Measurements from ENCODE around the gene SLC39A10. TPM values are rescaled to one million over a fixed set of nuclear protein-coding genes. Genes with fewer than 3 reads are reported as not detected.

The SLC39A10 gene
- total and polyA plus RNA-seq, 2 donors (not counting 1 experiment from before 2014, with no cell fraction given), result 18.6 to 99.3 TPM

GRCh38 chr2:195648787-195649186 is 8.2 kb upstream of the SLC39A10 start:
- Histone ChIP-seq H3K4me1 (ENCODE audit: control insufficient read depth in 2 of 2, insufficient read depth in 2 of 2, low read length in 2 of 2) (peaks cover 59% of the 10 kb centered on the region in 2 donors), H3K27me3 (replicated peaks in 1 of 4; ENCODE audit: control extremely low read depth in 1 of 4, control insufficient read depth in 3 of 4, insufficient read depth in 4 of 4, low read length in 3 of 4) (no peaks in the 10 kb centered on the region), H3K9me3 (ENCODE audit: control extremely low read depth in 1 of 3, control insufficient read depth in 2 of 3, insufficient read depth in 1 of 3, low read length in 2 of 3) (no peaks in the 10 kb centered on the region), H3K9ac (ENCODE audit: low read length) (peak overlapping the region; percentile 59), H3K27ac (ENCODE audit: low read length in 2 of 2) (peak overlapping the region; percentile 93 to 95), H3K36me3 (replicated peaks in 1 of 2; ENCODE audit: control extremely low read depth in 1 of 2, control insufficient read depth in 1 of 2, extremely low read depth in 1 of 2, insufficient read depth in 2 of 2, low read length in 1 of 2) (no peaks in the 10 kb centered on the region), H4K20me1 (ENCODE audit: control insufficient read depth, insufficient read depth, low read length, poor library complexity, severe bottlenecking) (no peaks in the 10 kb centered on the region), H3K4me3 (ENCODE audit: control extremely low read depth in 1 of 5, extremely low read depth in 1 of 5, insufficient read depth in 1 of 5, low read depth in 2 of 5, low read length in 4 of 5) (peak overlapping the region in 1 of 5 experiments; percentile 48), H3K79me2 (ENCODE audit: control insufficient read depth, insufficient read depth, low read length) (peaks cover 15% of the 10 kb centered on the region), H3K4me2 (replicated peaks; ENCODE audit: low read depth, low read length, poor library complexity, severe bottlenecking) (peak overlapping the region; percentile 75), H2AFZ (ENCODE audit: insufficient read depth, low read depth, low read length, poor library complexity, severe bottlenecking) (peak overlapping the region; percentile 33)
- no peak for TF ChIP-seq CTCF (IDR thresholded peaks at IDR 0.05)
- no peak for TF ChIP-seq EZH2 (IDR thresholded peaks at IDR 0.05; ENCODE audit: borderline replicate concordance, insufficient read depth, low read depth, low read length, poor library complexity, severe bottlenecking)
- DNase-seq (no peak), ATAC-seq (ENCODE audit: low read depth) (no peak)
- no peaks in the 10 kb centered on the region for H3K27me3 Mint-ChIP-seq
- H3K4me1 Mint-ChIP-seq, result peaks cover 61% of the 10 kb centered on the region
- intact Hi-C loops (cut with micrococcal nuclease), result loop anchor here (1.0 kb wide), 1 partner anchor 86 kb away; no protein-coding TSS in a partner anchor
- WGBS (ENCODE audit: insufficient coverage), result 44% methylated on average over 1 of the region's 5 CpGs
- H3K27ac Mint-ChIP-seq, result peak overlapping the region; percentile 97
- POLR2A ChIA-PET, result interaction anchor here (2.9 kb wide), 1 partner anchor 10 kb away, joined by 6 read pairs; no protein-coding TSS in a partner anchor
- no peaks in the 10 kb centered on the region for H3K9me3 Mint-ChIP-seq (ENCODE audit: insufficient read depth)
- CTCF ChIA-PET, result interaction anchor here (4.1 kb wide), 1 partner anchor 72 kb away, joined by 29 read pairs; no protein-coding TSS in a partner anchor
- peak overlapping the region; percentile 59 for H3K4me3 Mint-ChIP-seq

GRCh38 chr2:195649629-195650190 is 7.3 kb upstream of the SLC39A10 start:
- Mint-ChIP-seq H3K4me3 (peak overlapping the region; percentile 86), H3K9me3 (ENCODE audit: insufficient read depth) (no peaks in the 10 kb centered on the region), H3K4me1 (peaks cover 67% of the 10 kb centered on the region), H3K27ac (peak overlapping the region; percentile 94), H3K27me3 (no peaks in the 10 kb centered on the region)
- peak; percentile 76 for DNase-seq
- Histone ChIP-seq H3K9ac (ENCODE audit: low read length) (peak overlapping the region; percentile 59), H3K4me1 (ENCODE audit: control insufficient read depth in 2 of 2, insufficient read depth in 2 of 2, low read length in 2 of 2) (peaks cover 66 to 67% of the 10 kb centered on the region in 2 donors), H3K79me2 (ENCODE audit: control insufficient read depth, insufficient read depth, low read length) (peaks cover 15% of the 10 kb centered on the region), H3K36me3 (replicated peaks in 1 of 2; ENCODE audit: control extremely low read depth in 1 of 2, control insufficient read depth in 1 of 2, extremely low read depth in 1 of 2, insufficient read depth in 2 of 2, low read length in 1 of 2) (no peaks in the 10 kb centered on the region), H3K27ac (ENCODE audit: low read length in 2 of 2) (peak overlapping the region; percentile 93 to 95), H3K27me3 (replicated peaks in 1 of 4; ENCODE audit: control extremely low read depth in 1 of 4, control insufficient read depth in 3 of 4, insufficient read depth in 4 of 4, low read length in 3 of 4) (no peaks in the 10 kb centered on the region), H3K4me3 (ENCODE audit: control extremely low read depth in 1 of 5, extremely low read depth in 1 of 5, insufficient read depth in 1 of 5, low read depth in 2 of 5, low read length in 4 of 5) (peak overlapping the region; percentile 11 to 48 (median 38)), H3K4me2 (replicated peaks; ENCODE audit: low read depth, low read length, poor library complexity, severe bottlenecking) (peak overlapping the region; percentile 75), H3K9me3 (ENCODE audit: control extremely low read depth in 1 of 3, control insufficient read depth in 2 of 3, insufficient read depth in 1 of 3, low read length in 2 of 3) (no peaks in the 10 kb centered on the region), H2AFZ (ENCODE audit: insufficient read depth, low read depth, low read length, poor library complexity, severe bottlenecking) (peak overlapping the region; percentile 53), H4K20me1 (ENCODE audit: control insufficient read depth, insufficient read depth, low read length, poor library complexity, severe bottlenecking) (no peaks in the 10 kb centered on the region)
- POLR2A ChIA-PET, result interaction anchor here (0.6 to 2.9 kb wide), 4 partner anchors 10 to 1657 kb away, joined by 3 to 23 read pairs (median 6); no protein-coding TSS in a partner anchor
- WGBS (ENCODE audit: insufficient coverage), result no CpG with 5 or more reads among the region's 6 CpGs
- ATAC-seq (ENCODE audit: low read depth), result peak; percentile 18
- CTCF ChIA-PET, result interaction anchor here (0.9 to 4.1 kb wide), 6 partner anchors 11 to 90 kb away, joined by 3 to 29 read pairs (median 5); no protein-coding TSS in a partner anchor
- TF ChIP-seq CTCF (IDR thresholded peaks at IDR 0.05) (no peak), EZH2 (IDR thresholded peaks at IDR 0.05; ENCODE audit: borderline replicate concordance, insufficient read depth, low read depth, low read length, poor library complexity, severe bottlenecking) (no peak)
- intact Hi-C loops (cut with micrococcal nuclease), result loop anchor here (1.0 to 2.0 kb wide), 3 partner anchors 9 to 87 kb away; no protein-coding TSS in a partner anchor
